H1 (cell line): ENCODE data around the gene STAT2. TPM values are rescaled to one million over a fixed set of nuclear protein-coding genes. Genes with fewer than 3 reads are reported as not detected.
"Not testable (repeated sequence)": the region's sequence is repeated elsewhere in the genome, so short reads cannot be mapped to it uniquely, and the experiment has no call there.

Experiments
- CTCF ChIA-PET: fragments of 300-600 bp; sonication (Branson Sonifier 250); formaldehyde crosslinking; loops from one replicate; lab custom pipeline; 2021; ENCODE audit not compliant: partially characterized antibody; lab: Charles Lee
- POLR2A ChIA-PET: fragments of 300-600 bp; sonication (Branson Sonifier 250); formaldehyde crosslinking; loops from one replicate; lab custom pipeline; 2021; ENCODE audit warnings: inconsistent platforms; ENCODE audit not compliant: partially characterized antibody; lab: Charles Lee
- DNase-seq, 2 experiments: peaks; one replicate each; pipeline versions ENCODE4 v3.0.0 to v3.0.0-alpha.2; 2010 to 2022; ENCODE audit warnings: low spot score in 2 of 2, low read depth in 1 of 2, mixed read lengths in 1 of 2
- FAIRE-seq: peaks from 2 replicates; lab custom pipeline; 2011; peaks lifted over from hg19 to GRCh38; lab: Jason Lieb, UNC
- H2AFZ ChIP-seq: 2 replicates; pipeline ENCODE4 v1.8.1; 2012; ENCODE audit warnings: low read length, inconsistent platforms
- H2AK5ac ChIP-seq: 2 replicates; pipeline ENCODE4 v1.6.1; 2013; ENCODE audit warnings: low read depth, low read length
- H2BK120ac ChIP-seq: replicated peaks from 2 replicates; pipeline ENCODE3; 2013; ENCODE audit warnings: low read depth, low read length, inconsistent platforms
- H2BK12ac ChIP-seq: 2 replicates; pipeline ENCODE4 v1.6.1; 2013; ENCODE audit warnings: low read depth, low read length
- H2BK15ac ChIP-seq: 2 replicates; pipeline ENCODE4 v1.6.1; 2013; ENCODE audit warnings: low read length
- H2BK20ac ChIP-seq: 2 replicates; pipeline ENCODE4 v1.6.1; 2013; ENCODE audit warnings: low read length
- H2BK5ac ChIP-seq: 2 replicates; pipeline ENCODE4 v1.6.1; 2013; ENCODE audit warnings: low read depth, low read length
- H3K14ac ChIP-seq: 2 replicates; pipeline ENCODE4 v1.6.1; 2013; ENCODE audit warnings: inconsistent platforms; ENCODE audit not compliant: insufficient read length
- H3K18ac ChIP-seq: 2 replicates; pipeline ENCODE4 v1.6.1; 2013; ENCODE audit warnings: low read length; ENCODE audit errors: extremely low read depth
- H3K23ac ChIP-seq: 2 replicates; pipeline ENCODE4 v1.6.1; 2013; ENCODE audit warnings: inconsistent platforms; ENCODE audit not compliant: insufficient read length
- H3K23me2 ChIP-seq: 2 replicates; pipeline ENCODE4 v1.6.1; 2013; ENCODE audit warnings: low read depth, low read length
- H3K27ac ChIP-seq: 2 replicates; pipeline ENCODE4 v1.6.1; 2011; ENCODE audit warnings: low read depth, low read length, inconsistent platforms
- H3K27me3 ChIP-seq, 4 experiments: replicated peaks in 1 of 4; 1 replicate in 1 of 4; 2 replicates in 3 of 4; pipeline versions ENCODE4 v1.6.1 to v1.8.1; 2011 to 2013; ENCODE audit warnings: low read length in 3 of 4, mild to moderate bottlenecking in 3 of 4, inconsistent platforms in 2 of 4, mixed read lengths in 2 of 4, moderate library complexity in 1 of 4; ENCODE audit not compliant: control insufficient read depth in 3 of 4, insufficient read depth in 3 of 4; ENCODE audit errors: extremely low read depth in 1 of 4
- H3K36me3 ChIP-seq, 4 experiments: 2 replicates each; pipeline versions ENCODE4 v1.6.1 to v1.8.1; 2011 to 2013; ENCODE audit warnings: mild to moderate bottlenecking in 4 of 4, low read length in 3 of 4, moderate library complexity in 2 of 4, control low read depth in 1 of 4, inconsistent platforms in 1 of 4; ENCODE audit not compliant: insufficient read depth in 4 of 4, control insufficient read depth in 2 of 4
- H3K4ac ChIP-seq: replicated peaks from 2 replicates; pipeline ENCODE3; 2013; ENCODE audit warnings: low read length, low read depth, mixed read lengths, inconsistent platforms; ENCODE audit not compliant: insufficient read length
- H3K4me1 ChIP-seq, 4 experiments: replicated peaks in 1 of 4; 1 replicate in 1 of 4; 2 replicates in 3 of 4; pipeline versions ENCODE4 v1.6.1 to v1.8.1; 2011 to 2013; ENCODE audit warnings: low read length in 3 of 4, inconsistent platforms in 2 of 4, mixed read lengths in 1 of 4; ENCODE audit not compliant: insufficient read depth in 4 of 4, control insufficient read depth in 3 of 4
- H3K4me2 ChIP-seq, 2 experiments: 2 replicates each; pipeline versions ENCODE4 v1.6.1 to v1.8.1; 2011 to 2013; ENCODE audit warnings: low read depth in 2 of 2, low read length in 2 of 2, control low read depth in 1 of 2, inconsistent platforms in 1 of 2, mild to moderate bottlenecking in 1 of 2; ENCODE audit not compliant: insufficient read depth in 1 of 2
- H3K4me3 ChIP-seq, 4 experiments: fragments of 200-600, 300-600 bp in 1 of 4; sonication (generic), shearing (Covaris generic), sonication (Bioruptor Twin) in 1 of 4; 2 replicates each; pipeline versions ENCODE4 v1.5.1 to v1.8.1; 2011 to 2016; ENCODE audit warnings: low read length in 4 of 4, low read depth in 3 of 4, control low read depth in 2 of 4, inconsistent platforms in 2 of 4, mild to moderate bottlenecking in 2 of 4, mixed read lengths in 1 of 4, moderate library complexity in 1 of 4; ENCODE audit not compliant: insufficient read depth in 2 of 4; ENCODE audit errors: extremely low read depth in 1 of 4
- H3K56ac ChIP-seq: replicated peaks from 2 replicates; pipeline ENCODE3; 2013; ENCODE audit warnings: low read depth, mild to moderate bottlenecking, mixed read lengths, low read length, inconsistent platforms; ENCODE audit not compliant: insufficient read length
- H3K79me1 ChIP-seq: 2 replicates; pipeline ENCODE4 v1.6.1; 2013; ENCODE audit warnings: low read depth, low read length, control low read depth
- H3K79me2 ChIP-seq, 2 experiments: 2 replicates each; pipeline versions ENCODE4 v1.6.1 to v1.8.1; 2012 to 2013; ENCODE audit warnings: low read length in 2 of 2, mild to moderate bottlenecking in 2 of 2, inconsistent platforms in 1 of 2; ENCODE audit not compliant: insufficient read depth in 2 of 2, control insufficient read depth in 1 of 2
- H3K9ac ChIP-seq, 4 experiments: replicated peaks in 1 of 4; 1 replicate in 1 of 4; 2 replicates in 3 of 4; pipeline versions ENCODE4 v1.6.1 to v1.8.1; 2011 to 2013; ENCODE audit warnings: low read depth in 3 of 4, low read length in 3 of 4, control low read depth in 2 of 4, mild to moderate bottlenecking in 2 of 4, moderate library complexity in 2 of 4, inconsistent platforms in 1 of 4; ENCODE audit errors: extremely low read depth in 1 of 4
- H3K9me3 ChIP-seq, 2 experiments: 2 replicates each; pipeline versions ENCODE4 v1.6.1 to v1.8.1; 2012 to 2013; ENCODE audit warnings: mild to moderate bottlenecking in 2 of 2, moderate library complexity in 2 of 2, control low read depth in 1 of 2, inconsistent platforms in 1 of 2, low read depth in 1 of 2, low read length in 1 of 2, mixed read lengths in 1 of 2; ENCODE audit not compliant: insufficient read depth in 2 of 2
- H4K20me1 ChIP-seq, 2 experiments: replicated peaks in 1 of 2; 2 replicates each; pipeline versions ENCODE3 to v1.8.1; 2011 to 2013; ENCODE audit warnings: inconsistent platforms in 2 of 2, low read length in 2 of 2, mild to moderate bottlenecking in 1 of 2; ENCODE audit not compliant: insufficient read depth in 2 of 2, control insufficient read depth in 1 of 2
- H4K5ac ChIP-seq: 2 replicates; pipeline ENCODE4 v1.6.1; 2013; ENCODE audit warnings: low read length, low read depth, mixed read lengths, inconsistent platforms; ENCODE audit not compliant: insufficient read length
- H4K8ac ChIP-seq: 2 replicates; pipeline ENCODE4 v1.8.0; 2013; ENCODE audit warnings: mild to moderate bottlenecking, moderate library complexity, low read length, inconsistent platforms; ENCODE audit not compliant: insufficient read depth; ENCODE audit errors: extremely low read depth
- H4K91ac ChIP-seq: replicated peaks from 2 replicates; pipeline ENCODE3; 2013; ENCODE audit warnings: low read length, mixed read lengths, inconsistent platforms; ENCODE audit not compliant: insufficient read length
- WGBS, 2 experiments: shearing (Covaris generic) in 1 of 2; methylation state at CpG; one replicate each; pipeline versions ENCODE4 v1.1.6 to v1.1.7; 2013 to 2015; ENCODE audit warnings: low lambda C conversion rate in 2 of 2, mixed read lengths in 2 of 2, inconsistent platforms in 1 of 2, low coverage in 1 of 2, missing lambda C conversion rate in 1 of 2; ENCODE audit not compliant: insufficient replicate concordance in 2 of 2, insufficient coverage in 1 of 2, insufficient read length in 1 of 2; ENCODE audit errors: extremely low coverage in 1 of 2, missing lambda C conversion rate in 1 of 2; 5-methylcytosine and 5-hydroxymethylcytosine counted together
- polyA plus RNA-seq, 7 experiments: library from polyadenylated mRNA; depleted of rRNA in 3 of 7; stranded (reverse) in 5 of 7; unstranded in 2 of 7; fragments of >200 nt in 5 of 7; fragments of 200-250 nt in 2 of 7; gene quantifications; 1 replicate in 5 of 7; 2 replicates in 1 of 7; 4 replicates in 1 of 7; pipeline versions ENCODE4 v1.2.1 to v1.2.3, GENCODE V29; 2011 to 2013; ENCODE audit warnings: missing spikeins in 2 of 7, mixed read lengths in 2 of 7
- total RNA-seq: library from RNA; stranded (reverse); fragmentation: NEBNext Ultra II Directional; extraction: Animal tissue kit (Norgen Biotek cat#: 25700); gene quantifications from 2 replicates; pipeline ENCODE4 v1.2.1, GENCODE V29; 2021

The STAT2 gene
- total and polyA plus RNA-seq, 2 of the 8 experiments (the other 6 are each of a cell fraction or from before 2014, with no cell fraction given) = 37.1 to 44.7 TPM

DNA sequence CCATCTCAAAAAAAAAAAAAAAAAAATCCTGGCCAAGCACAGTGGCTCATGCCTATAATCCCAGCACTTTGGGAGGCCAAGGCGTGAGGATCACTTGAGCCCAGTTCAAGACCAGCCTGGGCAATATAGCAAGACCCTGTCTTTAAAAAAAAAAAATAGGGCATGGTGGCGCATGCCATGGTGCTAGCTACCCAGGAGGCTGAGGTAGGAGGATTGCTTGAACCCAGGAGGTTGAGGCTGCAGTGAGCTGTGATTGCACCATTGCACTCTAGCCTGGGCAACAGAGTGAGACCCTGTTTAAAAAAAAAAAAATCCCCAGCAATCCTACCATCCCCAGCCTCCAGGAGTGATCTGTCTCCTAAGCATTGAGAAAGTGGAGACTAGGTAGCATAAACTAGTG, 17.6 kb downstream of the STAT2 start:
- H3K23ac ChIP-seq, H3K4ac ChIP-seq, H4K20me1 ChIP-seq, H2AK5ac ChIP-seq, H4K8ac ChIP-seq, H3K27ac ChIP-seq, H3K79me1 ChIP-seq, FAIRE-seq, H3K4me2 ChIP-seq, H3K79me2 ChIP-seq, H3K56ac ChIP-seq, H3K27me3 ChIP-seq, H2BK5ac ChIP-seq, H2BK12ac ChIP-seq, H2BK120ac ChIP-seq, H2AFZ ChIP-seq, H3K9me3 ChIP-seq, H3K14ac ChIP-seq, DNase-seq, H4K91ac ChIP-seq, H2BK15ac ChIP-seq, H3K9ac ChIP-seq, H2BK20ac ChIP-seq, H3K18ac ChIP-seq, H3K4me3 ChIP-seq, H3K23me2 ChIP-seq, H4K5ac ChIP-seq: not testable (repeated sequence)
- peaks cover 9 to 13% (median 11%) of the 10 kb centered on the region in 4 experiments for H3K4me1 ChIP-seq
- POLR2A ChIA-PET = interaction anchor here (0.8 to 2.1 kb wide), 6 partner anchors 10 to 369 kb away, joined by 3 to 9 read pairs (median 4); partner anchors contain the start of gene STAT2
- 96% methylated on average over 2 of the region's 2 CpGs; no CpG with 5 or more reads in 1 of the 2 experiments for WGBS, 2 experiments
- CTCF ChIA-PET = interaction anchor here (0.6 to 2.5 kb wide), 6 partner anchors 9 to 121 kb away, joined by 3 to 8 read pairs (median 4); partner anchors contain the start of gene PAN2
- H3K36me3 ChIP-seq = peaks cover 0 to 22% (median 13%) of the 10 kb centered on the region in 4 experiments; a peak in 6 of 8 replicates
